OCI-LY7 (cell line): Measurements from ENCODE around the gene APCDD1. TPM values are rescaled to one million over a fixed set of nuclear protein-coding genes. Genes with fewer than 3 reads are reported as not detected.

Source experiments
- BruUV-seq: library from RNA; stranded (reverse); fragments of 400-500 nt; replicated peaks from 2 replicates; lab custom pipeline; 2021; lab: Mats Ljungman, UMichigan
- CTCF ChIA-PET: fragments of 300-600 bp; sonication (Branson Sonifier 250); formaldehyde crosslinking; loops from one replicate; lab custom pipeline; 2022; ENCODE audit warnings: antibody characterized with exemption; ENCODE audit not compliant: unreplicated experiment; lab: Charles Lee
- POLR2A ChIA-PET: fragments of 300-600 bp; sonication (Branson Sonifier 250); formaldehyde crosslinking; loops from one replicate; lab custom pipeline; 2022; ENCODE audit warnings: antibody characterized with exemption; lab: Charles Lee
- DNase-seq: peaks from one replicate; pipeline ENCODE4 v3.0.0-alpha.2; 2015; ENCODE audit warnings: low spot score
- H2AFZ ChIP-seq: fragments of 200-600 bp; sonication (generic), shearing (Covaris generic); 2 replicates; pipeline ENCODE4 v1.6.1; 2014; ENCODE audit warnings: mild to moderate bottlenecking, antibody characterized with exemption, low read length, moderate library complexity
- H3K27ac ChIP-seq: fragments of 200-600 bp; sonication (generic); 2 replicates; pipeline ENCODE4 v1.5.1; 2014; ENCODE audit warnings: mixed run types, low read depth, mild to moderate bottlenecking, moderate library complexity, low read length, inconsistent platforms; ENCODE audit not compliant: poor library complexity, severe bottlenecking
- H3K36me3 ChIP-seq: fragments of 200-600 bp; sonication (generic); 2 replicates; pipeline ENCODE4 v1.6.1; 2014; ENCODE audit warnings: mild to moderate bottlenecking, antibody characterized with exemption, low read length, moderate library complexity, mixed read lengths; ENCODE audit not compliant: insufficient read depth
- H3K4me1 ChIP-seq: fragments of 200-600 bp; sonication (generic); 2 replicates; pipeline ENCODE4 v1.5.1; 2014; ENCODE audit warnings: mild to moderate bottlenecking, low read length; ENCODE audit not compliant: insufficient read depth, poor library complexity, severe bottlenecking
- H3K4me2 ChIP-seq: fragments of 200-600 bp; sonication (generic); 2 replicates; pipeline ENCODE4 v1.6.1; 2014; ENCODE audit warnings: mild to moderate bottlenecking, low read length
- H3K4me3 ChIP-seq: fragments of 200-600 bp; sonication (generic); 2 replicates; pipeline ENCODE4 v1.5.1; 2014; ENCODE audit warnings: mild to moderate bottlenecking, low read depth, low read length; ENCODE audit not compliant: poor library complexity, severe bottlenecking
- H3K79me2 ChIP-seq: fragments of 200-600 bp; sonication (generic); 2 replicates; pipeline ENCODE4 v1.6.1; 2016; ENCODE audit warnings: low read depth, mild to moderate bottlenecking, low read length, moderate library complexity, mixed read lengths; ENCODE audit not compliant: insufficient read depth
- H3K9me2 ChIP-seq: fragments of 200-600 bp; sonication (generic); 2 replicates; pipeline ENCODE4 v1.6.1; 2016; ENCODE audit warnings: mild to moderate bottlenecking, low read length, mixed read lengths; ENCODE audit not compliant: insufficient read depth
- H3K9me3 ChIP-seq: fragments of 200-600 bp; sonication (generic); 2 replicates; pipeline ENCODE4 v1.6.1; 2014; ENCODE audit warnings: mild to moderate bottlenecking, mixed run types, low read length, mixed read lengths
- H4K20me1 ChIP-seq: fragments of 200-600 bp; sonication (generic); 2 replicates; pipeline ENCODE4 v1.6.1; 2014; ENCODE audit warnings: mild to moderate bottlenecking, antibody characterized with exemption, low read length, moderate library complexity, mixed read lengths; ENCODE audit not compliant: insufficient read depth
- EZH2phosphoT487 ChIP-seq: fragments of 200-600 bp; sonication (generic); IDR thresholded peaks from 2 replicates; pipeline ENCODE4 v1.6.1; 2018; ENCODE audit warnings: low read depth, borderline replicate concordance, mild to moderate bottlenecking, mixed run types, antibody characterized with exemption, low read length, moderate library complexity, mixed read lengths
- intact Hi-C: fragments of 100-400 bp; cut with micrococcal nuclease; formaldehyde crosslinking; loops from one replicate; pipeline ENCODE4 v1.10.0; 2022; ENCODE audit not compliant: unreplicated experiment
- total RNA-seq, 2 experiments: library from RNA; depleted of rRNA in 1 of 2; stranded (reverse); fragments of >200 nt in 1 of 2; shearing (Covaris generic) in 1 of 2; gene quantifications; 2 replicates each; pipeline ENCODE4 v1.2.3, GENCODE V29; 2014 to 2022
- TF ChIP-seq, protein P1 (sequence below): fragments of 200-600 bp; sonication (generic); conservative IDR thresholded peaks from 2 replicates; pipeline ENCODE4 v1.5.1; 2014; ENCODE audit warnings: mild to moderate bottlenecking, antibody characterized with exemption, low read length, moderate library complexity, mixed read lengths

The APCDD1 gene
- total RNA-seq, 2 experiments from 2014 or later = not detected

GRCh38 chr18:10525697-10526560, 71.5 kb downstream of the APCDD1 start, which contains the start of gene NAPG:
Gene NAPG, plus strand, starts transcription at chr18:10526027. Its CDS starts 76 bp downstream, at chr18:10526103.
- BruUV-seq = no TSS peak

GRCh38 chr18:10526561-10526949, 72.1 kb downstream of the APCDD1 start:
- peaks cover 53% of the 10 kb centered on the region for H3K79me2 ChIP-seq
- H3K9me2 ChIP-seq = no peaks in the 10 kb centered on the region
- no peak overlapping the region; the same call in 1 of the 2 replicates for H2AFZ ChIP-seq
- H3K4me1 ChIP-seq = peaks cover 46% of the 10 kb centered on the region
- POLR2A ChIA-PET = interaction anchor here (0.6 to 1.2 kb wide), 5 partner anchors 15 to 1206 kb away, joined by 3 to 5 read pairs (median 3); no protein-coding TSS in a partner anchor
- no peak for TF ChIP-seq EZH2phosphoT487
- TF ChIP-seq, protein P1, sequence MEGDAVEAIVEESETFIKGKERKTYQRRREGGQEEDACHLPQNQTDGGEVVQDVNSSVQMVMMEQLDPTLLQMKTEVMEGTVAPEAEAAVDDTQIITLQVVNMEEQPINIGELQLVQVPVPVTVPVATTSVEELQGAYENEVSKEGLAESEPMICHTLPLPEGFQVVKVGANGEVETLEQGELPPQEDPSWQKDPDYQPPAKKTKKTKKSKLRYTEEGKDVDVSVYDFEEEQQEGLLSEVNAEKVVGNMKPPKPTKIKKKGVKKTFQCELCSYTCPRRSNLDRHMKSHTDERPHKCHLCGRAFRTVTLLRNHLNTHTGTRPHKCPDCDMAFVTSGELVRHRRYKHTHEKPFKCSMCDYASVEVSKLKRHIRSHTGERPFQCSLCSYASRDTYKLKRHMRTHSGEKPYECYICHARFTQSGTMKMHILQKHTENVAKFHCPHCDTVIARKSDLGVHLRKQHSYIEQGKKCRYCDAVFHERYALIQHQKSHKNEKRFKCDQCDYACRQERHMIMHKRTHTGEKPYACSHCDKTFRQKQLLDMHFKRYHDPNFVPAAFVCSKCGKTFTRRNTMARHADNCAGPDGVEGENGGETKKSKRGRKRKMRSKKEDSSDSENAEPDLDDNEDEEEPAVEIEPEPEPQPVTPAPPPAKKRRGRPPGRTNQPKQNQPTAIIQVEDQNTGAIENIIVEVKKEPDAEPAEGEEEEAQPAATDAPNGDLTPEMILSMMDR = 0 out of 2 replicates have a peak, but pooled peaks have one; percentile 17
- H3K4me2 ChIP-seq = peak overlapping the region; percentile 93
- H3K27ac ChIP-seq = peak overlapping the region; percentile 63
- BruUV-seq = no TSS peak
- intact Hi-C loops = loop anchor here (2.0 to 10.0 kb wide), 3 partner anchors 614 to 1769 kb away; partner anchors contain the start of gene PPP4R1
- DNase-seq = no peak
- peaks cover 25% of the 10 kb centered on the region for H4K20me1 ChIP-seq
- CTCF ChIA-PET = interaction anchor here (1.4 kb wide), 1 partner anchor 43 kb away, joined by 4 read pairs; no protein-coding TSS in a partner anchor
- peaks cover 13% of the 10 kb centered on the region for H3K36me3 ChIP-seq
- peak overlapping the region; percentile 81 for H3K4me3 ChIP-seq
- no peaks in the 10 kb centered on the region for H3K9me3 ChIP-seq

More at GRCh38 chr18:10525697-10526560, 71.5 kb downstream of the APCDD1 start, which contains the start of gene NAPG:
- ChIA-PET POLR2A (interaction anchor here (0.7 to 1.2 kb wide), 3 partner anchors 42 to 1324 kb away, joined by 3 to 4 read pairs (median 4); no protein-coding TSS in a partner anchor), CTCF (no interaction called here)
- peaks cover 46% of the 10 kb centered on the region for H3K4me1 ChIP-seq
- H3K4me2 ChIP-seq = peak within 1 kb of the TSS; percentile 93
- intact Hi-C loops = loop anchor here (2.0 to 10.0 kb wide), 3 partner anchors 613 to 1769 kb away; partner anchors contain the start of gene PPP4R1
- peaks cover 8% of the 10 kb centered on the region for H3K36me3 ChIP-seq
- peaks cover 24% of the 10 kb centered on the region for H4K20me1 ChIP-seq
- H2AFZ ChIP-seq = peak within 1 kb of the TSS; percentile 100
- H3K9me3 ChIP-seq = no peaks in the 10 kb centered on the region
- H3K27ac ChIP-seq = peak within 1 kb of the TSS; percentile 63
- TF ChIP-seq, protein P1 = no peak
- TF ChIP-seq EZH2phosphoT487 = no peak
- peak; percentile 95 for DNase-seq
- H3K4me3 ChIP-seq = peak within 1 kb of the TSS; percentile 81
- H3K79me2 ChIP-seq = peaks cover 47% of the 10 kb centered on the region
- no peaks in the 10 kb centered on the region for H3K9me2 ChIP-seq
